Measurements from ENCODE around the gene SYNCRIP.

DNA sequence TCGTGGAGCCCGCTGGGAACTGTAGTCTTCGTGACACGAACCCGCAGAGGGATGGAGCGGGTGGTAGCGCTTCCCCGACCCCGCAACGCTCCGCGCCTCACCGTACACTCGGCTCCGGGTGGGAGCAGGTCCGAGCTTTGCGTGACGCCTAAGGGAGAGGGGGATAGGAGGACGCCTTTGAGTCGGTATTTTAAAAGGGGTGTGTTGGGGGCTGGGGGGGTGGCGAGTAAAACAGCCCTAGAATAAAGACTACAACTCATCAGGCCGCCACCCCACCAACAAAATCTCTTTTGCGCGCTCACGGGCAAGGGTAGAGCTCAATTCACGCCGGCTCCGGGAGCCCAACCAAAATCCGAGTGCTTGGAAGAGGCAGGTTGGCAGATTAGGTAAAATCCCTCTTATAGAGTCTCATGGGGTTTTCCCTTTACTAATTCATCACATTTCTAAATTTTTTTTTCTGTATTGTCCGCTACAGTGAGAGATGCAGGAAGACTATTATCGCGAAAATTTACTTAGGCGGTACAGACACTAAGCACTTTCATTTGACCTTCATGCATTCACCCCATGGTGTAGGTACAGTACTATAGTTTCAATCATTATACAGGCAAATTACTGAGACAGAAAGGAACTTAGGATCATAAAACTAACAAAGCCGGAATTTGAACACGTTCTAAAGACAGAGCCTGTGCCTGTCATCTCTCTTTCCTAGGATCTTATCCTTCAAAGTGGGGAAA lies 48.3 kb downstream of the SYNCRIP start:
- TF ChIP-seq, protein P1, sequence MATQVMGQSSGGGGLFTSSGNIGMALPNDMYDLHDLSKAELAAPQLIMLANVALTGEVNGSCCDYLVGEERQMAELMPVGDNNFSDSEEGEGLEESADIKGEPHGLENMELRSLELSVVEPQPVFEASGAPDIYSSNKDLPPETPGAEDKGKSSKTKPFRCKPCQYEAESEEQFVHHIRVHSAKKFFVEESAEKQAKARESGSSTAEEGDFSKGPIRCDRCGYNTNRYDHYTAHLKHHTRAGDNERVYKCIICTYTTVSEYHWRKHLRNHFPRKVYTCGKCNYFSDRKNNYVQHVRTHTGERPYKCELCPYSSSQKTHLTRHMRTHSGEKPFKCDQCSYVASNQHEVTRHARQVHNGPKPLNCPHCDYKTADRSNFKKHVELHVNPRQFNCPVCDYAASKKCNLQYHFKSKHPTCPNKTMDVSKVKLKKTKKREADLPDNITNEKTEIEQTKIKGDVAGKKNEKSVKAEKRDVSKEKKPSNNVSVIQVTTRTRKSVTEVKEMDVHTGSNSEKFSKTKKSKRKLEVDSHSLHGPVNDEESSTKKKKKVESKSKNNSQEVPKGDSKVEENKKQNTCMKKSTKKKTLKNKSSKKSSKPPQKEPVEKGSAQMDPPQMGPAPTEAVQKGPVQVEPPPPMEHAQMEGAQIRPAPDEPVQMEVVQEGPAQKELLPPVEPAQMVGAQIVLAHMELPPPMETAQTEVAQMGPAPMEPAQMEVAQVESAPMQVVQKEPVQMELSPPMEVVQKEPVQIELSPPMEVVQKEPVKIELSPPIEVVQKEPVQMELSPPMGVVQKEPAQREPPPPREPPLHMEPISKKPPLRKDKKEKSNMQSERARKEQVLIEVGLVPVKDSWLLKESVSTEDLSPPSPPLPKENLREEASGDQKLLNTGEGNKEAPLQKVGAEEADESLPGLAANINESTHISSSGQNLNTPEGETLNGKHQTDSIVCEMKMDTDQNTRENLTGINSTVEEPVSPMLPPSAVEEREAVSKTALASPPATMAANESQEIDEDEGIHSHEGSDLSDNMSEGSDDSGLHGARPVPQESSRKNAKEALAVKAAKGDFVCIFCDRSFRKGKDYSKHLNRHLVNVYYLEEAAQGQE (IDR thresholded peaks at IDR 0.05; ENCODE audit: low read depth) = no peak
- no peak for TF ChIP-seq POLR2A (IDR thresholded peaks at IDR 0.05; ENCODE audit: borderline replicate concordance, extremely low read depth, insufficient read depth, insufficient read length)

Data from HCT116 (cell line).